ENCODE measurements around the gene IL1A. TPM values are rescaled to one million over a fixed set of nuclear protein-coding genes. Genes with fewer than 3 reads are reported as not detected.

The IL1A gene
- total RNA-seq, 1 donor from 2014 or later, result 2.4 TPM

DNA sequence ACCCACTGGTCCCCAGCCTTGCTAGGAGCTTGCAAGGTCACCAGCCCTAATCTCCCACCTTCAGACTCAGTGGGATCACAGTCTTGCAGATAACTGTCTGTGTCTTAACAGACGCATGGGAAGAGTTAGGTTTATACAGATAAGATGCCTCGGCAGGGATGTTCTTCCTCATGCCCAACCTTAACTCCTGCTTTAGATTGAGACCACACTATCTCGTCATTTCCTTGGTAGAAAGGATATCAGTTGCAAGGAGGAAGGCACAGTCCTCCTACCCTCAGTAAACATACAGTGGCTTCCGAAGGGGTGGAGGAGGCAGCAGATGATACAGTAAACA lies 56.3 kb downstream of the IL1A start:
- H3K36me3 ChIP-seq (ENCODE audit: control insufficient read depth, insufficient read depth, low read length), result no peaks in the 10 kb centered on the region
- no peak for DNase-seq (ENCODE audit: low read depth)
- TF ChIP-seq, protein P1, sequence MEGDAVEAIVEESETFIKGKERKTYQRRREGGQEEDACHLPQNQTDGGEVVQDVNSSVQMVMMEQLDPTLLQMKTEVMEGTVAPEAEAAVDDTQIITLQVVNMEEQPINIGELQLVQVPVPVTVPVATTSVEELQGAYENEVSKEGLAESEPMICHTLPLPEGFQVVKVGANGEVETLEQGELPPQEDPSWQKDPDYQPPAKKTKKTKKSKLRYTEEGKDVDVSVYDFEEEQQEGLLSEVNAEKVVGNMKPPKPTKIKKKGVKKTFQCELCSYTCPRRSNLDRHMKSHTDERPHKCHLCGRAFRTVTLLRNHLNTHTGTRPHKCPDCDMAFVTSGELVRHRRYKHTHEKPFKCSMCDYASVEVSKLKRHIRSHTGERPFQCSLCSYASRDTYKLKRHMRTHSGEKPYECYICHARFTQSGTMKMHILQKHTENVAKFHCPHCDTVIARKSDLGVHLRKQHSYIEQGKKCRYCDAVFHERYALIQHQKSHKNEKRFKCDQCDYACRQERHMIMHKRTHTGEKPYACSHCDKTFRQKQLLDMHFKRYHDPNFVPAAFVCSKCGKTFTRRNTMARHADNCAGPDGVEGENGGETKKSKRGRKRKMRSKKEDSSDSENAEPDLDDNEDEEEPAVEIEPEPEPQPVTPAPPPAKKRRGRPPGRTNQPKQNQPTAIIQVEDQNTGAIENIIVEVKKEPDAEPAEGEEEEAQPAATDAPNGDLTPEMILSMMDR (IDR thresholded peaks at IDR 0.05; ENCODE audit: insufficient read depth, low read length, poor library complexity, severe bottlenecking), result no peak

DNA sequence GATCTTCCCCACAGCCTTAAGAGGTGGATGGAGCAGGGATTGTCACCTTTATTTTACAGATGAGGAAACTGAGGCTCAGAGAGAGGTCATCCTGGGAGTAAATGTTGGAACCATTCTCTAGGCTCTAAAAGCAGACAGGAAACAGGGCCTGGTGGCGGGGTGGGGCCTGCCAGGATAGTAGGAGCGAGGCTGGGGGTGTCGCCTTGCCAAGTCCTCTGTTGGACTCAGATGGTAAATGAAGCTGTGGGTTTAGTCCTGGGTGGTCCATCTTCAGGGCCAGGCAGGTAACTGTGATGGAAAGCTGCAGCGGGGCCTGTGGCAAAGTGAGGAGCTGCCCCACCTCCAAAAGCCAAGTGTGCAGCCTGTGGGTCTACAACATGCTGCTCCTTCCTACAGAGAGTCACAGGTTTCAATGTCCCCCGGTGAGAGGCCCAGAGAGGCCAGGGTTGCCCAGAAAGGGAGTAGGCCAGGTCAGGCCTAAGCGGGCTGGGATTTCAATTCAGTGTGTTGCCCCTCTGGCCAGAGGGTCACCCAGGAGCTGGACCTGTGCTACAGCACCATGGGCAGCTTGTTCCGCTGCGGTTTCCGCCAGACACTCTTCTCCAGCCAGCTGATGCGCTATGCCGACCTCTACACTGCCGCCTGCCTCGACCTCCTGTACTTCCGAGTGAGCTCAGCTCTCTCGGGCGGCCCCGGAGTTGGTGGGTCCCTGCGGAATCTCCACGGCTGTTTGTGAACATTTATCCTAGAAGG lies 56.8 kb downstream of the IL1A start:
- TF ChIP-seq, protein P1 (IDR thresholded peaks at IDR 0.05; ENCODE audit: insufficient read depth, low read length, poor library complexity, severe bottlenecking), result no peak
- no peaks in the 10 kb centered on the region for H3K27me3 ChIP-seq (ENCODE audit: control insufficient read depth, insufficient read depth, low read length)

More for the DNA sequence above, 56.3 kb downstream of the IL1A start:
- H3K4me3 ChIP-seq (ENCODE audit: low read depth, low read length), result no peak overlapping the region
- no peaks in the 10 kb centered on the region for H3K27me3 ChIP-seq (ENCODE audit: control insufficient read depth, insufficient read depth, low read length)

DNA sequence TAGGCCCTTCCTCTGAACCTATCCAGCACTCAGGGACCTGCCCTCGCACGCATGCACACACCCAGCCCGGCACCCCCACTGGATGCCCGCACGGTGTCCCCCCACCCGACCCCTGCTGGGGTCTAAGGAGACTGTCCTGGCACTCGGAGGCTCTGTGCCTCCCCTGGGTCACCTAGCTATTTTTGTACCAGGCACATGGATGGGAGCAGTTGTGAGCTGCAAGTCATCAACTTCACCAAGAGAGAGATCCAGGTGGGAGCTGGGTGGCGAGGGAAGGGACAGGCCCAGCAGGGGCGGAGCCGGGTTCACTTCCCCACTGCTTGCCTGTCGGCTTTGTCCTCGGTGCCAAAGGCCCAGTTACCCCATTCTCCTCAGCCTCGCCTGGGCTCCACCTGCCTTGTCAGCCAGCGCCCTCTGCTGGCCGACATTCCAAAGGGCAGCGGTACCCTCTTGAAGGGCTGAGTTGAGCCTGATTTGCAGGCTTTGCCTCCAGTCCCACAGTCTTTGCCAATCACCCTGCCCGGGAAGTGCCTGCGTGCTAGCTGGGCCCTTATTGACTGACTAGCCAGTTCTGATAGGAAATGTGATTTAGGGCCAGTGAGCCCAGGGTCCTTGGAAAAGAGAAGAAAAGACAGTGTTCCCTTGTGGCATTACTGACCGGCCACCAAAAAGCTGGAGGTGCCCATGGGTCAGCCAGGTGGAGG lies 57.7 kb downstream of the IL1A start:
- H3K36me3 ChIP-seq (ENCODE audit: control insufficient read depth, insufficient read depth, low read length), result no peaks in the 10 kb centered on the region
- H3K4me3 ChIP-seq (ENCODE audit: low read depth, low read length), result no peak overlapping the region
- H3K27me3 ChIP-seq (ENCODE audit: control insufficient read depth, insufficient read depth, low read length), result no peaks in the 10 kb centered on the region
- TF ChIP-seq, protein P1 (IDR thresholded peaks at IDR 0.05; ENCODE audit: insufficient read depth, low read length, poor library complexity, severe bottlenecking), result peak; percentile 94
- DNase-seq (ENCODE audit: low read depth), result peak; percentile 54

More for the DNA sequence above, 56.8 kb downstream of the IL1A start:
- H3K4me3 ChIP-seq (ENCODE audit: low read depth, low read length), result no peak overlapping the region
- DNase-seq (ENCODE audit: low read depth), result no peak
- H3K36me3 ChIP-seq (ENCODE audit: control insufficient read depth, insufficient read depth, low read length), result no peaks in the 10 kb centered on the region

DNA sequence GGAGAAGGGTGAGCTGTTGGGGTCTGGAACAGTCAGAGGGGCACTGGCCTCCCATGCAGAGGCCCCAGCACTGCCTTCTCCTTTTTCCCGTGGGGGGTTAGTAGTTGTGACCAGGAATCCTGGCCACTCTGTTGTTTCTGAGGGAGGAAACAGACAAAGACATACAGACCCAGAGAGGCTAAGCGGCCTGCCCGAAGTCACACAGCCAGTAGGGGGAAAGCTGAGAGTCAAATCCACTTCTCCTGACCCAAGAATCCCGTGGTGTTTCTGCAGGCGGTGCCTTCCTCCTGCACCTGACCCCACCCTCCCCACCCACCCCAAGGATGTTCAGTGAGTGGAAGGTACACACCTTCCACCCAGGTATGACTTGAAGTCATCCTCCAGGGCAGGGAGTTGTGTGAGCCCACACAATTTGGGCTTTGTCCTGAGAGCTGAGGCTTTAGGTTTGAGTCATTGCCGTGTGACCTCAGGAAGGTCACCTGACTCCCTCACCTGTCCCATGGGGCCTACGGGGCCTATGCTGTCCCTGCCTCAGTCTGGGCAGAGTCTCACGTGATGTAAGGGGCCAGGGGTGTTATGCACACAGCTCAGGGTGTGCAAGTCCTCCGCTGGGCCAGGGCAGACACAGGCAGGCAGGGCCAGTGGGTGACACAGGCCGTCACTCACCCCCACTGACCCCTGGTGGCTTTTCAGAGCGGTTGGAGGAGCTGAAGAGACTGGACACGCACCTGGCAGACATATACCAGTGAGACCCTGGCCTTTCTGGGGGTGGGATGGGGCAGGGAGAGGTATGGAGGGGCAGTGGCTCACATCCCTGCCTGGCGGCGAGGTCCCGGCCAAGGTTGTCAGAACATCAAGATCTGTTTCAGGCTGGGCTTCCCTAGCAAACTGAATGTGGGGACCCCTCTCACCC lies 58.5 kb downstream of the IL1A start:
- Histone ChIP-seq H3K36me3 (ENCODE audit: control insufficient read depth, insufficient read depth, low read length) (no peaks in the 10 kb centered on the region), H3K4me3 (ENCODE audit: low read depth, low read length) (no peak overlapping the region), H3K27me3 (ENCODE audit: control insufficient read depth, insufficient read depth, low read length) (no peaks in the 10 kb centered on the region)
- no peak for DNase-seq (ENCODE audit: low read depth)
- TF ChIP-seq, protein P1 (IDR thresholded peaks at IDR 0.05; ENCODE audit: insufficient read depth, low read length, poor library complexity, severe bottlenecking), result no peak

DNA sequence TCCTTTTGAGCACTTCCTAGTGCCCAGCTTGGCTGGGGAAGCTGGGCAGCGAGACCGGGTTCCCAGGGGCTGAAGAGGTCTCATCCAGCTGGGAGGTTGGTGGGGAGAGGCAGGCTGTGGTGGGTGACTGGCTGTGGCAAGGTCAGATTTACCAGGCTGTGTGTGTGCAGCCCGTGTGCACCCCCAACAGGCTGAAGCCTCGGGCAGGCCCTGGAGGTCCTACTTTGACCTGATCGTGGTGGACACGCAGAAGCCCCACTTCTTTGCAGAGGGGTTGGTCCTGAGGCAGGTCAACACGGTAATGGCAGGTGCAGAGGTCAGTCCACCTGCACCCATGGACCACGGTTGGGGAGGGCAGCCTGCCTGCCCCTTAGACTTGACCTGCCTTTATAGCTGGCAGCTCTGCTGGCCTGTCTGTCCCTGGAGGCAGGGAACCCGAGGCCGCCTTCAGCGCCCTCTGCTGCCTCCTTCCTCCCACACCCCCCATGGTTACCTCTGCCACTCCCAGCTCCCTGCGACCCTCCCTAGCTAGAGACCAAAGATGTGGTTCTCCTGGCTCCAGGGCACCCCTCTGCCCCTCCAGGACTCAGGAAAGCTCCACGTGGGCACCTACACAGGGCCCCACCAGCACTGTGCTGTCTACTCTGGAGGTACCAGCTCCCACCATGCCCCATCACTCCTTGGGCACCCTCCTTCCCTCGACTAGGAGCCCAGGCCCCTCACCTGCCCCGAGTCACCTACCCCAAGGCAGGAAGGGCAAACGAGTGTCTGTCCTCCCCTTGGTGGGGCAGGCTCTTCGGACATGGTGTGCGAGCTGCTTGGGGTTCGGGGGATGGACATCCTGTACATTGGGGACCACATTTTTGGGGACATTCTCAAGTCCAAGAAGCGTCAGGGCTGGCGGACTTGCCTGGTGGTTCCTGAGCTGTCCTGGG lies 59.4 kb downstream of the IL1A start:
- Histone ChIP-seq H3K36me3 (ENCODE audit: control insufficient read depth, insufficient read depth, low read length) (no peaks in the 10 kb centered on the region), H3K27me3 (ENCODE audit: control insufficient read depth, insufficient read depth, low read length) (no peaks in the 10 kb centered on the region), H3K4me3 (ENCODE audit: low read depth, low read length) (no peak overlapping the region)
- DNase-seq (ENCODE audit: low read depth), result no peak
- TF ChIP-seq, protein P1 (IDR thresholded peaks at IDR 0.05; ENCODE audit: insufficient read depth, low read length, poor library complexity, severe bottlenecking), result peak; percentile 41

All from kidney epithelial cell (primary cell).